ENCODE data around the gene RIF1.

The RIF1 gene

GRCh38 chr2:151498178-151498577, 88.5 kb downstream of the RIF1 start:
- Histone ChIP-seq H3K4me1 (ENCODE audit: insufficient read depth, low read length, poor library complexity, severe bottlenecking) (peaks cover 7% of the 10 kb centered on the region), H2AFZ (ENCODE audit: low read length) (no peak overlapping the region), H3K36me3 (ENCODE audit: insufficient read depth, low read length) (no peaks in the 10 kb centered on the region), H3K9me3 (ENCODE audit: insufficient read depth, low read depth, low read length) (no peaks in the 10 kb centered on the region), H3F3A (ENCODE audit: low read depth) (no peaks in the 10 kb centered on the region), H3K79me2 (ENCODE audit: insufficient read depth, low read length) (no peaks in the 10 kb centered on the region), H3K4me3 (ENCODE audit: low read length, poor library complexity, severe bottlenecking) (no peak overlapping the region), H3K27me3 (ENCODE audit: insufficient read depth, low read length, poor library complexity, severe bottlenecking) (no peaks in the 10 kb centered on the region), H3K9me2 (replicated peaks; ENCODE audit: low read depth, low read length) (no peaks in the 10 kb centered on the region), H3K9ac (ENCODE audit: low read depth, low read length, poor library complexity, severe bottlenecking) (no peak overlapping the region), H3K4me2 (ENCODE audit: low read depth, low read length, poor library complexity, severe bottlenecking) (no peak overlapping the region), H4K20me1 (ENCODE audit: insufficient read depth, low read length, poor library complexity, severe bottlenecking) (no peaks in the 10 kb centered on the region)
- TF ChIP-seq CTCF (conservative IDR thresholded peaks at IDR 0.05; ENCODE audit: low read length) (no peak), EZH2phosphoT487 (IDR thresholded peaks at IDR 0.05; ENCODE audit: borderline replicate concordance) (no peak)

GRCh38 chr2:151506170-151506569, 96.5 kb downstream of the RIF1 start:
- no peak overlapping the region for H3K9ac ChIP-seq (ENCODE audit: low read depth, low read length, poor library complexity, severe bottlenecking)
- no peak overlapping the region for H2AFZ ChIP-seq (ENCODE audit: low read length)
- H3K4me3 ChIP-seq (ENCODE audit: low read length, poor library complexity, severe bottlenecking), result no peak overlapping the region
- no peaks in the 10 kb centered on the region for H3K9me3 ChIP-seq (ENCODE audit: insufficient read depth, low read depth, low read length)
- H3K4me2 ChIP-seq (ENCODE audit: low read depth, low read length, poor library complexity, severe bottlenecking), result no peak overlapping the region
- no peaks in the 10 kb centered on the region for H3K36me3 ChIP-seq (ENCODE audit: insufficient read depth, low read length)
- no peaks in the 10 kb centered on the region for H3F3A ChIP-seq (ENCODE audit: low read depth)
- no peaks in the 10 kb centered on the region for H3K79me2 ChIP-seq (ENCODE audit: insufficient read depth, low read length)
- no peaks in the 10 kb centered on the region for H3K9me2 ChIP-seq (replicated peaks; ENCODE audit: low read depth, low read length)
- peaks cover 8% of the 10 kb centered on the region for H3K4me1 ChIP-seq (ENCODE audit: insufficient read depth, low read length, poor library complexity, severe bottlenecking)
- no peak for TF ChIP-seq CTCF (conservative IDR thresholded peaks at IDR 0.05; ENCODE audit: low read length)
- no peak for TF ChIP-seq EZH2phosphoT487 (IDR thresholded peaks at IDR 0.05; ENCODE audit: borderline replicate concordance)
- no peaks in the 10 kb centered on the region for H3K27me3 ChIP-seq (ENCODE audit: insufficient read depth, low read length, poor library complexity, severe bottlenecking)
- H4K20me1 ChIP-seq (ENCODE audit: insufficient read depth, low read length, poor library complexity, severe bottlenecking), result no peaks in the 10 kb centered on the region

DNA sequence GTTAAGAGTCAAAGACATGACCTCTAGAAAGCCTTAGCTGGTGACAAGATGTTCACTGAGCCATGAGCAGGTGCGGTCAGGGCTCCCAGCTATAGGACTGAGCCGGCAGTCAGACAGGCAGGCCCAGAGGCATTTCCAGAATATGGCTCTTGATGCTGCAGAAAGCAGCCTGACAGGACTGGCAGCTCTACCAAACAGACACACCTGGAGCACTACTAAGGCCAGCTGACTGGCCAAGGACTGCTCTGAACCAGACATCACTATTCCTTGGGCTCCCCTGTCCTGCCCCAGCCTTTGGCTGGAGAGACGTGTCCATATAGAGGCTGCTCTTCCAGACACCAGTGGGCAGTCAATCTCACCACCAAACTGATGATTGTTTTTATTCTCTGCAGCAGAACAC, 98.8 kb downstream of the RIF1 start:
- H3K9me2 ChIP-seq (replicated peaks; ENCODE audit: low read depth, low read length), result no peaks in the 10 kb centered on the region

More for the DNA sequence above, 98.8 kb downstream of the RIF1 start:
- TF ChIP-seq EZH2phosphoT487 (IDR thresholded peaks at IDR 0.05; ENCODE audit: borderline replicate concordance), result no peak
- no peak for TF ChIP-seq CTCF (conservative IDR thresholded peaks at IDR 0.05; ENCODE audit: low read length)
- Histone ChIP-seq H4K20me1 (ENCODE audit: insufficient read depth, low read length, poor library complexity, severe bottlenecking) (no peaks in the 10 kb centered on the region), H3K36me3 (ENCODE audit: insufficient read depth, low read length) (no peaks in the 10 kb centered on the region), H3K79me2 (ENCODE audit: insufficient read depth, low read length) (no peaks in the 10 kb centered on the region), H3K4me3 (ENCODE audit: low read length, poor library complexity, severe bottlenecking) (no peak overlapping the region), H3K9ac (ENCODE audit: low read depth, low read length, poor library complexity, severe bottlenecking) (no peak overlapping the region), H3F3A (ENCODE audit: low read depth) (no peaks in the 10 kb centered on the region), H3K27me3 (ENCODE audit: insufficient read depth, low read length, poor library complexity, severe bottlenecking) (no peaks in the 10 kb centered on the region), H2AFZ (ENCODE audit: low read length) (no peak overlapping the region), H3K4me1 (ENCODE audit: insufficient read depth, low read length, poor library complexity, severe bottlenecking) (no peaks in the 10 kb centered on the region), H3K4me2 (ENCODE audit: low read depth, low read length, poor library complexity, severe bottlenecking) (no peak overlapping the region), H3K9me3 (ENCODE audit: insufficient read depth, low read depth, low read length) (no peaks in the 10 kb centered on the region)
